HepG2 (cell line): Measurements from ENCODE around the gene GFY. TPM values are rescaled to one million over a fixed set of nuclear protein-coding genes. Genes with fewer than 3 reads are reported as not detected.

Source experiments
- ATAC-seq: fragments of 200-7000 bp; cut with Tn5 transposase; 3 replicates; pipeline ENCODE4 v1.9.1; 2020; ENCODE audit warnings: mild to moderate bottlenecking, moderate library complexity
- BruUV-seq: library from RNA; stranded (reverse); fragments of 400-500 nt; replicated peaks from 2 replicates; lab custom pipeline; 2021; lab: Mats Ljungman, UMichigan
- CTCF ChIA-PET: fragments of 300-600 bp; formaldehyde crosslinking; extraction: SDS; loops from one replicate; lab custom pipeline; 2021; ENCODE audit warnings: low total read pairs, inconsistent platforms, low intra/inter-chr PET ratio; lab: Yijun Ruan, JAX
- POLR2A ChIA-PET: fragments of 350-600 bp; sonication (Branson Sonifier 250); formaldehyde crosslinking; loops from one replicate; lab custom pipeline; 2020; ENCODE audit warnings: antibody characterized with exemption, inconsistent platforms; lab: Yijun Ruan, JAX
- DNase-seq: peaks from one replicate; pipeline ENCODE4 v3.0.0-alpha.2; 2015; ENCODE audit warnings: low spot score
- FAIRE-seq: peaks from 3 replicates; lab custom pipeline; 2011; peaks lifted over from hg19 to GRCh38; lab: Jason Lieb, UNC
- H2AFZ ChIP-seq: one replicate; pipeline ENCODE4 v1.6.1; 2011; ENCODE audit warnings: low read length, inconsistent platforms
- H3K27ac ChIP-seq: fragments of 300-600 bp; 3 replicates; pipeline ENCODE4 v1.8.0; 2011; ENCODE audit warnings: mixed run types, mild to moderate bottlenecking, mixed read lengths, low read length, inconsistent platforms; ENCODE audit not compliant: insufficient read depth; ENCODE audit errors: extremely low read length
- H3K27me3 ChIP-seq, 2 experiments: fragments of 200-600 bp in 1 of 2; 2 replicates in 1 of 2; 3 replicates in 1 of 2; pipeline versions ENCODE4 v1.6.0 to v1.8.0; 2011; ENCODE audit warnings: low read length in 2 of 2, mild to moderate bottlenecking in 2 of 2, moderate library complexity in 2 of 2, inconsistent platforms in 1 of 2; ENCODE audit not compliant: insufficient read depth in 2 of 2, control insufficient read depth in 1 of 2
- H3K36me3 ChIP-seq, 2 experiments: fragments of 200-600 bp in 1 of 2; replicated peaks in 1 of 2; 2 replicates in 1 of 2; 3 replicates in 1 of 2; pipeline versions ENCODE4 v1.5.1 to v1.8.0; 2011; ENCODE audit warnings: low read length in 2 of 2, inconsistent platforms in 1 of 2; ENCODE audit not compliant: insufficient read depth in 2 of 2, control insufficient read depth in 1 of 2
- H3K4me1 ChIP-seq: 2 replicates; pipeline ENCODE4 v1.5.1; 2012; ENCODE audit warnings: low read length, inconsistent platforms; ENCODE audit not compliant: insufficient read depth
- H3K4me2 ChIP-seq: 2 replicates; pipeline ENCODE4 v1.6.0; 2011; ENCODE audit warnings: low read depth, low read length, inconsistent platforms
- H3K4me3 ChIP-seq, 3 experiments: fragments of 200-600 bp in 1 of 3; sonication (generic), shearing (Covaris generic) in 1 of 3; replicated peaks in 1 of 3; 2 replicates each; pipeline ENCODE4 v1.5.1; 2011 to 2016; ENCODE audit warnings: low read length in 3 of 3, inconsistent platforms in 2 of 3, low read depth in 2 of 3, mild to moderate bottlenecking in 2 of 3, control low read depth in 1 of 3, mixed read lengths in 1 of 3; ENCODE audit not compliant: insufficient read depth in 1 of 3
- H3K79me2 ChIP-seq: one replicate; pipeline ENCODE4 v1.6.1; 2011; ENCODE audit warnings: low read length, inconsistent platforms; ENCODE audit not compliant: insufficient read depth
- H3K9ac ChIP-seq: 2 replicates; pipeline ENCODE4 v1.6.0; 2011; ENCODE audit warnings: mild to moderate bottlenecking, low read depth, low read length, inconsistent platforms; ENCODE audit not compliant: insufficient read depth
- H3K9me3 ChIP-seq: 2 replicates; pipeline ENCODE4 v1.5.1; 2012; ENCODE audit warnings: mild to moderate bottlenecking, low read length
- H4K20me1 ChIP-seq: 2 replicates; pipeline ENCODE4 v1.6.0; 2011; ENCODE audit warnings: inconsistent platforms, mild to moderate bottlenecking, low read length, moderate library complexity; ENCODE audit not compliant: insufficient read depth
- ELF3 ChIP-seq: IDR thresholded peaks from 2 replicates; pipeline ENCODE4 v1.6.1; 2016; ENCODE audit warnings: missing genetic modification reagents, missing compliant biosample characterization
- FLYWCH1 ChIP-seq: sonication (generic); formaldehyde crosslinking; IDR thresholded peaks from 2 replicates; pipeline ENCODE4 v1.8.1; 2023; ENCODE audit warnings: mild to moderate bottlenecking, missing genetic modification reagents
- HINFP ChIP-seq: sonication (generic); formaldehyde crosslinking; IDR thresholded peaks from 2 replicates; pipeline ENCODE4 v1.4.0; 2020; ENCODE audit warnings: low read depth, mild to moderate bottlenecking, missing genetic modification reagents
- HNF1B ChIP-seq: sonication (generic); formaldehyde crosslinking; IDR thresholded peaks from 2 replicates; pipeline ENCODE4 v1.5.1; 2020; ENCODE audit warnings: mild to moderate bottlenecking, moderate library complexity, missing genetic modification reagents
- KMT2B ChIP-seq: IDR thresholded peaks from 2 replicates; pipeline ENCODE4 v1.6.1; 2016; ENCODE audit warnings: missing genetic modification reagents, missing compliant biosample characterization
- MYNN ChIP-seq: sonication (generic); formaldehyde crosslinking; IDR thresholded peaks from 2 replicates; pipeline ENCODE4 v1.4.0; 2020; ENCODE audit warnings: mild to moderate bottlenecking, low read depth, missing genetic modification reagents
- NFKBIZ ChIP-seq: IDR thresholded peaks from 2 replicates; pipeline ENCODE4 v1.6.1; 2018; ENCODE audit warnings: missing genetic modification reagents, missing compliant biosample characterization
- RAD21 ChIP-seq: fragments of 450-650 bp; formaldehyde crosslinking; IDR thresholded peaks from 2 replicates; pipeline ENCODE4 v1.5.0; 2020; ENCODE audit warnings: mild to moderate bottlenecking
- SALL2 ChIP-seq: sonication (generic); formaldehyde crosslinking; IDR thresholded peaks from 2 replicates; pipeline ENCODE4 v1.8.1; 2023; ENCODE audit warnings: mild to moderate bottlenecking, missing genetic modification reagents, inconsistent platforms
- SP1 ChIP-seq, 2 experiments: fragments of 450-650 bp in 1 of 2; sonication (generic) in 1 of 2; formaldehyde crosslinking in 1 of 2; IDR thresholded peaks; 2 replicates each; pipeline versions ENCODE4 v1.4.0 to v1.6.1; 2016 to 2020; ENCODE audit warnings: missing genetic modification reagents in 1 of 2
- ZNF143 ChIP-seq: sonication (generic); formaldehyde crosslinking; IDR thresholded peaks from 2 replicates; pipeline ENCODE4 v1.4.0; 2020; ENCODE audit warnings: missing genetic modification reagents
- ZNF282 ChIP-seq: fragments of 450-650 bp; IDR thresholded peaks from 2 replicates; pipeline ENCODE4 v1.6.1; 2018; ENCODE audit not compliant: partially characterized antibody
- WGBS: methylation state at CpG from one replicate; pipeline ENCODE4 v1.1.6; 2017; ENCODE audit warnings: low lambda C conversion rate; 5-methylcytosine and 5-hydroxymethylcytosine counted together
- in situ Hi-C: cut with HindIII; loops from 2 replicates; pipeline ENCODE4 v1.10.0; 2017; ENCODE audit warnings: low pct_unique_long_range_greater_than_20kb; ENCODE audit not compliant: extremely low pct_ligation_motif_present
- intact Hi-C: fragments of 100-400 bp; cut with micrococcal nuclease; formaldehyde crosslinking; loops from one replicate; pipeline ENCODE4 v1.10.0; 2022; ENCODE audit not compliant: unreplicated experiment
- polyA plus RNA-seq, 8 experiments: library from polyadenylated mRNA; depleted of rRNA in 3 of 8; stranded (reverse) in 7 of 8; unstranded in 1 of 8; fragments of >200 nt; fragmentation: Illumina TruSeq in 4 of 8; extraction: Trizol in 4 of 8; gene quantifications; 2 replicates each; pipeline versions ENCODE4 v1.2.1 to v1.2.3, GENCODE V29; 2011 to 2016; ENCODE audit warnings: low read depth in 4 of 8, missing spikeins in 1 of 8, mixed read lengths in 1 of 8; ENCODE audit not compliant: insufficient read depth in 1 of 8
- total RNA-seq, 5 experiments: library from RNA; depleted of rRNA; stranded (reverse); fragments of >200 nt; fragmentation: Illumina TruSeq; extraction: Trizol; gene quantifications; 2 replicates each; pipeline ENCODE4 v1.2.3, GENCODE V29; 2016; ENCODE audit warnings: low read depth in 1 of 5
- TF ChIP-seq, protein P1 (sequence below): sonication (generic); formaldehyde crosslinking; IDR thresholded peaks from 2 replicates; pipeline ENCODE4 v1.8.0; 2022; ENCODE audit warnings: mild to moderate bottlenecking, missing genetic modification reagents, borderline replicate concordance
- TF ChIP-seq, protein P2 (sequence below), 2 experiments: sonication (generic) in 1 of 2; formaldehyde crosslinking in 1 of 2; IDR thresholded peaks; 2 replicates each; pipeline versions ENCODE4 v1.4.0 to v1.6.1; 2018 to 2020; ENCODE audit warnings: missing genetic modification reagents in 2 of 2, borderline replicate concordance in 1 of 2, low read depth in 1 of 2, mild to moderate bottlenecking in 1 of 2, missing biosample characterization in 1 of 2

Gene GFY
- total and polyA plus RNA-seq, 2 of the 13 experiments (the other 11 are each of a cell fraction or from before 2014, with no cell fraction given): not detected

DNA sequence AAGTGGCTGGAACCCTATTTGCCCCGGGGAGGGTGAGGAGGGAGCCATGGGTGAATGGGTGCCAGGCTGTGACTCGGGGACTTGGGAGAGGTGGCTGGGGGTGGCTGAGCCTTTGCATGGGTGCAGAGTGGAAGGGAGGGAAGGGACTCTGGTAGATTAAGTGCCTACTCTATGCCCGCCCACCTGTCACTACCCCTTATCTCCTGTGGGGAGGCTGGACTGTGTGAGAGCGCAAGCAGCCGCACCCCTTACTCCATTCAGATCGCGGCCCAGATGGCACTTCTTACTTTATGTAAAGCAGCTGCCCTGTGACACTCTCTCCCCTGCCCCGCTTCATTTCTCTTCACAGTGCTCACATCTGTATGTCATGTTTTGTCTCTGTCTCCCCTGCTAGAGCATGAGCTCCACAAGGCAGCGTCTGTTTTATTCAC, 34.2 kb upstream of the GFY start (continued):
- TF ChIP-seq, protein P1, sequence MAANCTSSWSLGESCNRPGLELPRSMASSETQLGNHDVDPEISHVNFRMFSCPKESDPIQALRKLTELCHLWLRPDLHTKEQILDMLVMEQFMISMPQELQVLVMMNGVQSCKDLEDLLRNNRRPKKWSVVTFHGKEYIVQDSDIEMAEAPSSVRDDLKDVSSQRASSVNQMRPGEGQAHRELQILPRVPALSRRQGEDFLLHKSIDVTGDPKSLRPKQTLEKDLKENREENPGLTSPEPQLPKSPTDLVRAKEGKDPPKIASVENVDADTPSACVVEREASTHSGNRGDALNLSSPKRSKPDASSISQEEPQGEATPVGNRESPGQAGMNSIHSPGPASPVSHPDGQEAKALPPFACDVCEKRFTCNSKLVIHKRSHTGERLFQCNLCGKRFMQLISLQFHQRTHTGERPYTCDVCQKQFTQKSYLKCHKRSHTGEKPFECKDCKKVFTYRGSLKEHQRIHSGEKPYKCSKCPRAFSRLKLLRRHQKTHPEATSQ: no peak
- TF ChIP-seq KMT2B (CRISPR knock-in tag): no peak
- TF ChIP-seq HINFP: no peak
- no peak for TF ChIP-seq FLYWCH1
- TF ChIP-seq ZNF282: no peak
- TF ChIP-seq ZNF143 (CRISPR knock-in tag): no peak
- TF ChIP-seq, all 625 proteins: peak for 0

GRCh38 chr19:49391581-49392399, 33.4 kb upstream of the GFY start:
- no TSS peak for BruUV-seq
- intact Hi-C loops (loop anchor here (1.0 to 5.0 kb wide), 2 partner anchors 36 to 52 kb away; partner anchors contain the start of gene GFY), in situ Hi-C loops (loop anchor here (5.0 kb wide), 1 partner anchor 36 kb away; the partner anchor contains the start of gene GFY)
- Histone ChIP-seq H3K79me2 (no peaks in the 10 kb centered on the region), H3K36me3 (no peaks in the 10 kb centered on the region), H3K4me3 (no peak overlapping the region), H4K20me1 (no peaks in the 10 kb centered on the region), H3K9ac (no peak overlapping the region), H3K9me3 (no peaks in the 10 kb centered on the region), H3K27me3 (peaks cover 6 to 38% of the 10 kb centered on the region in 2 experiments), H3K4me2 (no peak overlapping the region), H2AFZ (no peak overlapping the region), H3K27ac (no peak overlapping the region), H3K4me1 (no peaks in the 10 kb centered on the region)
- peak; percentile 63 for DNase-seq
- peak; percentile 90 for FAIRE-seq
- ATAC-seq: peak; percentile 88
- CTCF ChIA-PET: interaction anchor here (1.1 to 3.3 kb wide), 4 partner anchors 39 to 84 kb away, joined by 3 to 45 read pairs (median 10); no protein-coding TSS in a partner anchor
- WGBS: 18% methylated on average over 13 of the region's 14 CpGs
- POLR2A ChIA-PET: interaction anchor here (0.9 kb wide), 1 partner anchor 51 kb away, joined by 3 read pairs; no protein-coding TSS in a partner anchor
- 0 out of 2 replicates have a peak, but pooled peaks have one; percentile 31 for TF ChIP-seq HNF1B
- TF ChIP-seq, protein P2, sequence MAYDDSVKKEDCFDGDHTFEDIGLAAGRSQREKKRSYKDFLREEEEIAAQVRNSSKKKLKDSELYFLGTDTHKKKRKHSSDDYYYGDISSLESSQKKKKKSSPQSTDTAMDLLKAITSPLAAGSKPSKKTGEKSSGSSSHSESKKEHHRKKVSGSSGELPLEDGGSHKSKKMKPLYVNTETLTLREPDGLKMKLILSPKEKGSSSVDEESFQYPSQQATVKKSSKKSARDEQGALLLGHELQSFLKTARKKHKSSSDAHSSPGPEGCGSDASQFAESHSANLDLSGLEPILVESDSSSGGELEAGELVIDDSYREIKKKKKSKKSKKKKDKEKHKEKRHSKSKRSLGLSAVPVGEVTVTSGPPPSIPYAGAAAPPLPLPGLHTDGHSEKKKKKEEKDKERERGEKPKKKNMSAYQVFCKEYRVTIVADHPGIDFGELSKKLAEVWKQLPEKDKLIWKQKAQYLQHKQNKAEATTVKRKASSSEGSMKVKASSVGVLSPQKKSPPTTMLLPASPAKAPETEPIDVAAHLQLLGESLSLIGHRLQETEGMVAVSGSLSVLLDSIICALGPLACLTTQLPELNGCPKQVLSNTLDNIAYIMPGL (CRISPR knock-in tag; IDR thresholded peaks at IDR 0.05; ENCODE audit: borderline replicate concordance in 1 of 2, low read depth in 1 of 2): 0 out of 4 replicates have a peak, but pooled peaks of 1 of the 2 experiments have one; percentile 54
- TF ChIP-seq RAD21: peak; percentile 85
- peak; percentile 28; the same call in 1 of the 2 replicates for TF ChIP-seq ELF3 (CRISPR knock-in tag)
- TF ChIP-seq SALL2 (CRISPR knock-in tag): peak; percentile 31; the same call in 1 of the 2 replicates
- no peak for TF ChIP-seq MYNN (CRISPR knock-in tag)
- TF ChIP-seq SP1 (IDR thresholded peaks at IDR 0.05): no peak
- 0 out of 2 replicates have a peak, but pooled peaks have one; percentile 17 for TF ChIP-seq SP1 (CRISPR knock-in tag; IDR thresholded peaks at IDR 0.05)
- no peak for TF ChIP-seq NFKBIZ (CRISPR knock-in tag)
